Esophagus muscularis mucosa (tissue), 4 donors: ENCODE data around the gene MOSPD2. TPM values are rescaled to one million over a fixed set of nuclear protein-coding genes. Genes with fewer than 3 reads are reported as not detected.

Experiments
- DNase-seq: peaks from one replicate; pipeline ENCODE4 v3.0.0-alpha.2; 2017; ENCODE audit errors: extremely low spot score
- H3K27ac ChIP-seq, 4 donors: fragments of 200-600 bp; sonication (generic); replicated peaks in 1 of 4; 1 replicate in 3 of 4; 2 replicates in 1 of 4; pipeline ENCODE4 v1.5.1; 2016 to 2019; ENCODE audit warnings: mild to moderate bottlenecking in 1 of 4
- H3K27me3 ChIP-seq, 4 donors: fragments of 200-600 bp; sonication (generic); one replicate each; pipeline versions ENCODE4 v1.5.1 to v1.6.0; 2016 to 2019
- H3K36me3 ChIP-seq, 4 donors: fragments of 200-600 bp; sonication (generic); one replicate each; pipeline ENCODE4 v1.5.1; 2016 to 2019
- H3K4me1 ChIP-seq, 4 donors: fragments of 200-600 bp; sonication (generic); one replicate each; pipeline ENCODE4 v1.5.1; 2016 to 2019
- H3K4me3 ChIP-seq, 4 donors: fragments of 200-600 bp; sonication (generic); 1 replicate in 2 of 4; 2 replicates in 2 of 4; pipeline ENCODE4 v1.5.1; 2016 to 2019; ENCODE audit warnings: mild to moderate bottlenecking in 4 of 4, moderate library complexity in 1 of 4
- H3K9me3 ChIP-seq, 4 donors: fragments of 200-600 bp; sonication (generic); 1 replicate in 3 of 4; 2 replicates in 1 of 4; pipeline ENCODE4 v1.5.1; 2016 to 2019
- CTCF ChIP-seq, 3 experiments: fragments of 200-600 bp in 2 of 3; fragments of 450-650 bp in 1 of 3; sonication (generic) in 2 of 3; IDR thresholded peaks; one replicate each; pipeline ENCODE4 v1.5.1; 2017 to 2019; ENCODE audit warnings: antibody characterized with exemption in 3 of 3, mild to moderate bottlenecking in 2 of 3, moderate library complexity in 1 of 3
- EP300 ChIP-seq: sonication (generic); formaldehyde crosslinking; IDR thresholded peaks from one replicate; pipeline ENCODE4 v1.6.1; 2017; ENCODE audit warnings: antibody characterized with exemption
- POLR2A ChIP-seq: fragments of 450-650 bp; IDR thresholded peaks from one replicate; pipeline ENCODE4 v1.6.1; 2017; ENCODE audit warnings: antibody characterized with exemption, moderate library complexity, mild to moderate bottlenecking, low read depth
- POLR2AphosphoS5 ChIP-seq, 2 donors: sonication (generic); formaldehyde crosslinking; IDR thresholded peaks; one replicate each; pipeline ENCODE4 v1.6.1; 2017; ENCODE audit warnings: antibody characterized with exemption in 2 of 2
- WGBS: methylation state at CpG from one replicate; pipeline ENCODE4 v1.1.5; 2018; 5-methylcytosine and 5-hydroxymethylcytosine counted together
- intact Hi-C: fragments of 100-400 bp; cut with DNase I; formaldehyde crosslinking; loops from one replicate; pipeline ENCODE4 v1.15.1; 2023
- total RNA-seq, 4 donors: library from RNA; depleted of rRNA; stranded (reverse); fragments of >200 nt; gene quantifications; one replicate each; pipeline versions ENCODE4 v1.1.0 to v1.2.1, GENCODE V29; 2016

MOSPD2 gene
- total RNA-seq, result 10 to 100 TPM in 3 of 4 donors, 1 to 10 TPM in 1; 9.4 to 15.4 (median 10.4) TPM

GRCh38 chrX:14872851-14873675, at the start of gene MOSPD2, which contains the start of gene FANCB:
TSS of gene MOSPD2 (plus strand) at chrX:14873421. CDS start at chrX:14873529, 108 bp downstream.
TSS of gene FANCB (minus strand) at chrX:14873069. CDS start at chrX:14865510, 7,559 bp downstream.
- Histone ChIP-seq H3K27ac (peak within 1 kb of the TSS; percentile 73 to 84 (median 80)), H3K27me3 (no peaks in the 10 kb centered on the region), H3K36me3 (peaks cover 0 to 7% (median 1%) of the 10 kb centered on the region in 4 donors), H3K4me3 (peak within 1 kb of the TSS; percentile 65 to 79 (median 72)), H3K9me3 (no peaks in the 10 kb centered on the region), H3K4me1 (peaks cover 3 to 15% (median 12%) of the 10 kb centered on the region in 4 donors)
- 49% methylated on average over 43 of the region's 78 CpGs for WGBS
- TF ChIP-seq POLR2AphosphoS5 (IDR thresholded peaks at IDR 0.05) (peak; percentile 72 to 82), EP300 (no peak), POLR2A (no peak), CTCF (IDR thresholded peaks at IDR 0.05) (no peak)
- intact Hi-C loops, result no loop called here
- peak; percentile 94 for DNase-seq

DNA sequence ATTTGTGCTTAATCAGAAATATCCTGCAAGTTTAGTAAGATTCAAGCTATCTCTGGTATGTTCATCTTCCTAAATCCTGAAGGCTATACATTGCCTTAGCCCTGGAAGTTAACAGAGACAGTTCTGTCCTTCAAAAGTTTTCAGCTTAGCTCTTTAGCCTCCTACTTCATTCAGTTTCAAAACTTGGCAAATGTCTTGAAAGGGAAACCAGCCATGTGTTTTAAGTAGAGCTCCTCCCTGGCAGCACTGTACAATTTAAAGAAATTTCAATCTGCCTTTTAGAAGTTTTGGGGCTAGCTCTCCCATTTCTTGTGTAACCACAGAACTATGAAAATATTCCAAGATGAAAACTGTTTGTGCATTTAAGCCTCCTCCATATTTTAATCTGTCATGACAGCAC, 47.4 kb upstream of the MOSPD2 start:
- intact Hi-C loops, result no loop called here

GRCh38 chrX:14826319-14826718, 46.9 kb upstream of the MOSPD2 start:
- intact Hi-C loops, result no loop called here
- Histone ChIP-seq H3K36me3 (no peaks in the 10 kb centered on the region), H3K4me1 (no peaks in the 10 kb centered on the region), H3K9me3 (peaks cover 0 to 13% (median 0%) of the 10 kb centered on the region in 4 donors), H3K27me3 (no peaks in the 10 kb centered on the region), H3K27ac (no peak overlapping the region), H3K4me3 (no peak overlapping the region)
- no peak for DNase-seq
- 67% methylated on average over 3 of the region's 3 CpGs for WGBS
- TF ChIP-seq POLR2A (no peak), POLR2AphosphoS5 (IDR thresholded peaks at IDR 0.05) (no peak), CTCF (IDR thresholded peaks at IDR 0.05) (no peak), EP300 (no peak)

More for the DNA sequence above, 47.4 kb upstream of the MOSPD2 start:
- no peaks in the 10 kb centered on the region for H3K27me3 ChIP-seq
- no peak for TF ChIP-seq EP300
- TF ChIP-seq POLR2AphosphoS5 (IDR thresholded peaks at IDR 0.05), result no peak
- no peak for TF ChIP-seq CTCF (IDR thresholded peaks at IDR 0.05)
- no peak for TF ChIP-seq POLR2A
- H3K36me3 ChIP-seq, result no peaks in the 10 kb centered on the region
- no peak for DNase-seq
- peaks cover 0 to 13% (median 0%) of the 10 kb centered on the region in 4 donors for H3K9me3 ChIP-seq
- H3K4me1 ChIP-seq, result no peaks in the 10 kb centered on the region
- H3K27ac ChIP-seq, result no peak overlapping the region
- H3K4me3 ChIP-seq, result no peak overlapping the region

DNA sequence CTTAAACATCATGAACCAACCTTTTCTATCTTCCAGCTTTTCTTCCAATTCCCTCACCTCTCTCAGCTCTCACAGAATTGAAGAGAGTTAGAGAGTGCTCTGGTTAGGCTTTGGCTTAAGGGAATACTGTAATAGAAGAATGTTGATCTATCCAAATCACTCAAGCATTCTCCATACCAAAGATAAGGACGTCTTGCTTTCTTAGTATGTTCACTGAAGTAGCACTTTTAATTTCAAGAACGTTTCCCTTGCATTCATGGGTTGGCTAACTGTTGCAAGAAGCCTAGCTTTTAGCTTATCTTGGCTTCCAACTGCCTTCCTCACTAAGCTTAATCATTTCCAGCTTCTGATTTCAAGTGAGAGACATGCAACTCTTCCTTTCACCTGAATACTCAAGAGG, 43.6 kb upstream of the MOSPD2 start:
- no peaks in the 10 kb centered on the region for H3K4me1 ChIP-seq
- no peak for DNase-seq
- WGBS, result 62% methylated on average over 2 of the region's 2 CpGs
- intact Hi-C loops, result no loop called here
- TF ChIP-seq POLR2AphosphoS5 (IDR thresholded peaks at IDR 0.05) (no peak), CTCF (IDR thresholded peaks at IDR 0.05) (no peak), EP300 (no peak), POLR2A (no peak)
- no peak overlapping the region for H3K27ac ChIP-seq
- peaks cover 0 to 13% (median 0%) of the 10 kb centered on the region in 4 donors for H3K9me3 ChIP-seq
- no peak overlapping the region for H3K4me3 ChIP-seq
- no peaks in the 10 kb centered on the region for H3K27me3 ChIP-seq
- no peaks in the 10 kb centered on the region for H3K36me3 ChIP-seq
